KOPT-K1 (cell line): Measurements from ENCODE around the gene LRRTM4.
"Not testable (repeated sequence)": the region's sequence is repeated elsewhere in the genome, so short reads cannot be mapped to it uniquely, and the experiment has no call there.

ENCODE experiments used
- H3K27ac ChIP-seq: fragments of 200-600 bp; sonication (generic); 2 replicates; pipeline ENCODE4 v1.5.1; 2016; ENCODE audit warnings: antibody characterized with exemption, mild to moderate bottlenecking, low read depth, low read length; ENCODE audit not compliant: poor library complexity, severe bottlenecking
- H3K36me3 ChIP-seq: fragments of 200-600 bp; sonication (generic); 2 replicates; pipeline ENCODE4 v1.5.1; 2017; ENCODE audit warnings: antibody characterized with exemption, mild to moderate bottlenecking, low read length, moderate library complexity; ENCODE audit not compliant: insufficient read depth
- H3K9me3 ChIP-seq: fragments of 200-600 bp; sonication (generic); 2 replicates; pipeline ENCODE4 v1.5.1; 2017; ENCODE audit warnings: antibody characterized with exemption, low read length, mild to moderate bottlenecking; ENCODE audit not compliant: insufficient read depth, poor library complexity, severe bottlenecking

The LRRTM4 gene

GRCh38 chr2:77081597-77081996 is 440.6 kb downstream of the LRRTM4 start:
- Histone ChIP-seq H3K36me3 (no peaks in the 10 kb centered on the region), H3K27ac (no peak overlapping the region), H3K9me3 (no peaks in the 10 kb centered on the region)

GRCh38 chr2:77064324-77064723 is 457.9 kb downstream of the LRRTM4 start:
- Histone ChIP-seq H3K27ac (no peak overlapping the region), H3K9me3 (no peaks in the 10 kb centered on the region), H3K36me3 (no peaks in the 10 kb centered on the region)

- H3K9me3 ChIP-seq, result no peaks in the 10 kb centered on the region
- no peaks in the 10 kb centered on the region for H3K36me3 ChIP-seq
Observed at GRCh38 chr2:77054938-77055337, 467.2 kb downstream of the LRRTM4 start.

GRCh38 chr2:77046339-77046738 is 475.8 kb downstream of the LRRTM4 start:
- Histone ChIP-seq H3K36me3 (no peaks in the 10 kb centered on the region), H3K9me3 (no peaks in the 10 kb centered on the region), H3K27ac (no peak overlapping the region)

More at GRCh38 chr2:77054938-77055337, 467.2 kb downstream of the LRRTM4 start:
- H3K27ac ChIP-seq, result no peak overlapping the region

GRCh38 chr2:77045456-77045855 is 476.7 kb downstream of the LRRTM4 start:
- not testable (repeated sequence) for H3K36me3 ChIP-seq, H3K9me3 ChIP-seq, H3K27ac ChIP-seq

GRCh38 chr2:77034445-77034844 is 487.7 kb downstream of the LRRTM4 start:
- Histone ChIP-seq H3K9me3 (no peaks in the 10 kb centered on the region), H3K36me3 (no peaks in the 10 kb centered on the region), H3K27ac (no peak overlapping the region)

DNA sequence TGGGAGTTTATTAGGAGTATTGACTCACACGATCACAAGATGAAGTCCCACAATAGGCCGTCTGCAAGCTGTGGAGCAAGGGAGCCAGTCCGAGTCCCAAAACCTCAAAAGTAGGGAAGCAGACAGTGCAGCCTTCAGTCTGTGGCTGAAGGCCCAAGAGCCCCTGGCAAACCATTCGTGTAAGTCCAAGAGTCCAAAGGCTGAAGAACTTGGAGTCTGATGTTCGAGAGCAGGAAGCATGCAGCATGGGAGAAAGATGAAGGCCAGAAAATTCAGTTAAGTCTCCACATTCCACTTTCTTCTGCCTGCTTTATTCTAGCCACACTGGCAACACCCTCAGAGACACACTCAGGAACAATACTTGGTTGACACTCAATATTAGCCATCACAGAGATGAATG is 492.9 kb downstream of the LRRTM4 start:
- H3K9me3 ChIP-seq, H3K27ac ChIP-seq: not testable (repeated sequence)

DNA sequence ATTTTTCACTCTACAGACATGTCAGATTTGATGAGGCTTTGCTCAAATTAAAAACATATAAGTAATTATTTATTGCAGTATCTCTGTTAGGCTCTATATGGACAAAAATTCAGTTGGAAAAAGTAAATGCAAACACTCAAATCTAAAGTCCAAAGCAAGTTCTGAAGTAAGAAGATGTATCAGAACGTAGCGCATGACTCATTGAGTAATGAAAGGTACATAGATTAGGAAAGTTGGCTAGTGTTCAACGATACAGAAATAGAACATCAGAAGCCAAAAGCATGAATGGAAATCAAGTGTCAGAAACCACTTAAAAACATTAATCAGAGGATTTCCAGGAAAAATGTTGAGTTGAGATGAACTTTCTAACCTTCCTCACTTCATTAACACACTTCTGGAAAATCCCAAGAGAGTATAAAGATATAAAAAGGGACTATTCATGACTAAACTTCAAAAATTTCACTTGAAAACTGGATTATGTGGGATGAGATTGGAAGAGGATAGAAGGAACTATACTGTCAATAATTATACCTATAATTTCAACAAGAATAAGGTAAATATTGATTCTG is 494.1 kb downstream of the LRRTM4 start:
- no peaks in the 10 kb centered on the region for H3K36me3 ChIP-seq
- no peaks in the 10 kb centered on the region for H3K9me3 ChIP-seq
- H3K27ac ChIP-seq, result no peak overlapping the region

More for the DNA sequence above, 492.9 kb downstream of the LRRTM4 start:
- not testable (repeated sequence) for H3K36me3 ChIP-seq

DNA sequence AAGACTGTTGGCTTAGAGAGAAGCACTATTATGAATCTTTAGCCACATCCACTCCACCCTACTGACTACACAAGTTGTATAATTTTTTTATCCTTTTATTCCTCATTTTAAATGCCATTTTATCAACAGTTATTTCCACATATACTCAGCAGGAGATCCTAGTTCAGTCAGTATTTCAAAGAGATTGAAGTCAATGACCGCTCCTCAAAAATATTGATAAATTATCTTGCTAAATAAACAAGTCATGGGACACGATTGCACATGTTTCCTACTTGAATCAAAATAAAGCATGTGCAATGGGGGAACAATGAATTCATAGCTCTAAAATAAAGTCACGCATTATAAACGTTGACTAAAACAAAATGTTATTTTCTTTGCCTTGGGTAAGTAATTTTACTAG is 496.5 kb downstream of the LRRTM4 start:
- H3K9me3 ChIP-seq, result no peaks in the 10 kb centered on the region
- H3K36me3 ChIP-seq, result no peaks in the 10 kb centered on the region
- H3K27ac ChIP-seq, result no peak overlapping the region

- no peaks in the 10 kb centered on the region for H3K36me3 ChIP-seq
- H3K27ac ChIP-seq, result no peak overlapping the region
- no peaks in the 10 kb centered on the region for H3K9me3 ChIP-seq
Observed at GRCh38 chr2:77021161-77021560, 501.0 kb downstream of the LRRTM4 start.

GRCh38 chr2:77018219-77018618 is 504.0 kb downstream of the LRRTM4 start:
- H3K27ac ChIP-seq, result no peak overlapping the region
- no peaks in the 10 kb centered on the region for H3K9me3 ChIP-seq
- no peaks in the 10 kb centered on the region for H3K36me3 ChIP-seq

DNA sequence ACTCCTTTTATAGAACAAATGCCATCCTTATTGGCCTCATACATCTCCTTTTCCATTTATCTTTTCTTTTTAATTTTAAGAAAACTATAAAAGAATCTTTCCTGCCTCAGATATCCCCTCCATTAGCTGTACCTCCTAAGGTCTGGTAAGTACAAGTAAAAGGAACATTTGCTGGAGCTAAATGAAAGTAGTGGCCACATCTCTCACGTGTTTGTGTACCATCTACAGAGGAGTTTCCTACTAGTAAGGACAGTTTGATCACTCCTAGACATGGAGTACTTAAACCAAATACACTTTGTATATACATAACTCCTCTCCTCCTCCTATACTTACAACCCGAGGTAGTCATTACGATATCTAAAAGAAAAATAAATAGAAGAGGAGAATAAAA is 504.8 kb downstream of the LRRTM4 start:
- no peak overlapping the region for H3K27ac ChIP-seq
- no peaks in the 10 kb centered on the region for H3K9me3 ChIP-seq
- no peaks in the 10 kb centered on the region for H3K36me3 ChIP-seq

- no peak overlapping the region for H3K27ac ChIP-seq
- no peaks in the 10 kb centered on the region for H3K9me3 ChIP-seq
- no peaks in the 10 kb centered on the region for H3K36me3 ChIP-seq
Observed at GRCh38 chr2:77016443-77017354, 505.5 kb downstream of the LRRTM4 start.

DNA sequence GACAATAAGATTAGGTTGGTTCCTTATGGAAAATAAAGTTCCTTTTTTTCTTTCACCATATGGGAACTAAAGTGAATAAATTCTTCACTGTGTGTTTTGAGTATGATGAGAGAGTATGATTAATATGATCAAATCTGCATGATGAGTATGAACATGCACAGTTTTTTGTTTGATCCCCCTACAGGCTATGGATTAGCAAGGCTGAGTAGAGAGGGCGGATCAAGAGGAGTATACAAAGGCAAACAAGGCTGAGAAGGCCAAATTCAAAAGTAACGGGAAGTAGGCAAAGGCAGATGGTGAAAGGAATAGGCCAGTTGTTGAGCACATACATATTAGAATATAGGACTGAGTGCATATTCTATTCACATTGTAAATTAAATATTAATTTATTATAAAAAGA is 508.2 kb downstream of the LRRTM4 start:
- H3K9me3 ChIP-seq, result no peaks in the 10 kb centered on the region
- no peaks in the 10 kb centered on the region for H3K36me3 ChIP-seq
- no peak overlapping the region for H3K27ac ChIP-seq

- Histone ChIP-seq H3K36me3 (no peaks in the 10 kb centered on the region), H3K27ac (no peak overlapping the region), H3K9me3 (no peaks in the 10 kb centered on the region)
Observed at GRCh38 chr2:77013457-77013856, 508.7 kb downstream of the LRRTM4 start.

DNA sequence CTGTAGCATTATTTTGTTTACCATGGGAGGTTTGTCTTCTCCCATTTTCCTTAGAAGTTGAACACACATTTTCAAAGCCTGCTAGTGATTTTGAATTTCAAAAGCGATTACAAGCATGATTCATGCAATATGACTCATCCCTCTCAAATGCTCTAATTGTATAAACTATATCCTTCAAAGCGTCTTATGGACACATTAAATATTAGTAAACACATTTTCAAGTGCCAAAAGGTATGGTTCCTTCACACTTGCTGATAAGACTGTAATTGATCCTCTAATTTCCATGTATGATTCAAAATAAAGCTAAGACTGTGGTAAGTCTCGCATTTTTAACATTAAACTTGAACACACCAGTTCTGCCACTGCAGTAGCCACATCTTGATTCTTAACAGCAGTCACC is 512.9 kb downstream of the LRRTM4 start:
- Histone ChIP-seq H3K36me3 (no peaks in the 10 kb centered on the region), H3K9me3 (no peaks in the 10 kb centered on the region), H3K27ac (no peak overlapping the region)
